HPDE6-E6E7 (cell line): Measurements from ENCODE around the gene SNPH.

Source experiments
- DNase-seq: peaks from one replicate; pipeline ENCODE4 v3.0.0; 2011; ENCODE audit warnings: missing footprints; ENCODE audit errors: extremely low spot score

Gene SNPH

GRCh38 chr20:1265226-1265915, 723 bp upstream of the SNPH start:
- no peak for DNase-seq

GRCh38 chr20:1265916-1266166, 253 bp upstream of the SNPH start:
- no peak for DNase-seq

- no peak for DNase-seq
Measured at GRCh38 chr20:1267161-1267560, 1.1 kb downstream of the SNPH start.

- no peak for DNase-seq
Measured at GRCh38 chr20:1267809-1268374, 1.8 kb downstream of the SNPH start.

- no peak for DNase-seq
Measured at GRCh38 chr20:1269235-1269634, 3.1 kb downstream of the SNPH start.

GRCh38 chr20:1269850-1270249, 3.8 kb downstream of the SNPH start:
- no peak for DNase-seq

DNA sequence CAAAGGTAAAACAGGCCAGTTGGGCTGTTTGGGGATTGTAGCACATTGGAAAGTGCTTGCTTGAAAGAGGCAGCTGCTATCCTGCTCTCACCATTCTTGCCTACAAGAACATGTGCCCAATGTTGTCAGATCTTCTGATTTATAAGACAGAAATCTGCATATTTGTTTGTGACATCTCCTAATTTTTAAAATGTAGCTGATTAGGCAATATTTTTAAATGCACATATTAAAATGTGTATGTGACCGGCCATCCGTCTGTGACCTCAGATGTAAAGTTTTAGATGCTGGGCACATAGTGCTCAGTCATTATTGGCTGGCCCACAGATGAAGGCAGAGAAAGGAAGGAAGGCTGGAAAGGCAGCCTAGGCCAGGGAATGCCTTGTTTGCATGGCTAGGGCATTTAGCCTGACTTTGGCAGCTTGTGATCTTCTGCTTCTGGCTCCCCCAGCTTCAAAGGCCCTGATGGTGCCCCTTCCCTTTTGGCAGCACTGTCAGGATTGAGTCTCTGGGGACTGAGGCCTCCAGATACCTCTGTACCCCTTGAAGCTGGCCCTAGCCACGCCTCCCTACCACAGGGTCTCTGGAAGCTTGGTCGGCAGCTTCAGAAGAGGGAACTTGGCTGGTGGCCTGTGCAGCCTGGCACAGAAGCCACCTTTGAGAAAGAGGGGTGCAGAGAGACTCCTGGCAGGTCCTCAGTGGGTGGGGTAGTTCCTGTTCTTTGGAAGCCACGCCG, 6.4 kb downstream of the SNPH start:
- DNase-seq: no peak

DNA sequence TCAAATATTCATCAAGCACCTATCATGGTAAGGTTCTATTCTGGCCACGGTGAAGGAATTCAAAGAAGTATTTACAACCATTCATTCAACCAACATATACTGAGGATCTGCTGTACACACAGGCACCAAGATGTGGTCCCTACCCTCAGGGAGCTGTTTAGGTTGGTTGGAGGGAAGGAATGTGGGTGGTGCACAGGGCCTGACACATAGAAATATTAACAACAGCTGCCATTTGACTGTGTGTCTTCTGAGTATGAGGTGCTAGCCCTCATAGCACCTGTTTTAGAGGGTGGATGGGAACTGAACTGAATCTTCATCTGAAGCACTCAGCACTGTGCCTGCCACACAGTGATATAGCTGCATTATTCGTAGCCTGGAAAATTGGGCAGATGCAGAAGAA, 7.3 kb downstream of the SNPH start:
- DNase-seq: no peak

DNA sequence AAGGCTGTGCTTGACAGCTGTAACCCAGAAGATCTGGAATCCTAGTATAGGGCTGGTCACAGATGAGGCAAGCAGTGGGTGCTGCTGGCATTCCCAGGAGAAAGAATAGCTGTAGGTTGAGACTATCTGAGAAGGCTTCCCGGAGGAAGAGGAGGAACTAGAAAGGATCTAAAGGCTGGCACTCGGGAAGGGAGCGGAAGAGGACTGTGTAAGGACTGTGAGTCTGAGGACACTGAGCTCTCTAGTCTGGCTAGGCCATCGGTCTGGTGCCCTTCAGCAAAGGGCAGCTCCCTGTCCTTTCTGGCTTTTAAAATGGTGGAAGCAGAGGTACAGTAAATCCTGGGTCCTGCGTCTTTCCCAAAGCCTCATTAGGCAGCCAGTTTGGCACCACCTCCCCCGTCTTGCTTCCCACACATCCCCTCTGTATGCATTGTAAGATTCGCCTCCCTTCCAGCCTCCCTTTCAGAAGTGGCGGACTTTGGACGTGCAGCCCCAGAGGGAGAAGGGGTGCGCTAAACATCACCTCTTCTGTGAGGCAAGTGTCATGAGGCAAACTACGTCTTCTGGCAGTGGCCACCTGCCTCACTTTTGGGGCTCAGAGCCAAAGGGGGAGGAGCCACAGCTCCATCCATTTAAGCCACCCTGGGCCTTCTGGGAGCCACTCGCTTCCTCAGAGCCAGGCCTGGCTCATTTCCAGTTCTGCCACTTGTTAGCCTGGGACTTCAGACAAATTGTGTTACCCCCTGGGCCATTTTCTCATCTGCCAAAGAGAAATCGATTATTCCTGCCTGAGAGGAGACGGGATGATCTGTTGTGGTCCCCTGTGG, 8.6 kb downstream of the SNPH start:
- no peak for DNase-seq

GRCh38 chr20:1275919-1276318, 9.8 kb downstream of the SNPH start:
- no peak for DNase-seq

DNA sequence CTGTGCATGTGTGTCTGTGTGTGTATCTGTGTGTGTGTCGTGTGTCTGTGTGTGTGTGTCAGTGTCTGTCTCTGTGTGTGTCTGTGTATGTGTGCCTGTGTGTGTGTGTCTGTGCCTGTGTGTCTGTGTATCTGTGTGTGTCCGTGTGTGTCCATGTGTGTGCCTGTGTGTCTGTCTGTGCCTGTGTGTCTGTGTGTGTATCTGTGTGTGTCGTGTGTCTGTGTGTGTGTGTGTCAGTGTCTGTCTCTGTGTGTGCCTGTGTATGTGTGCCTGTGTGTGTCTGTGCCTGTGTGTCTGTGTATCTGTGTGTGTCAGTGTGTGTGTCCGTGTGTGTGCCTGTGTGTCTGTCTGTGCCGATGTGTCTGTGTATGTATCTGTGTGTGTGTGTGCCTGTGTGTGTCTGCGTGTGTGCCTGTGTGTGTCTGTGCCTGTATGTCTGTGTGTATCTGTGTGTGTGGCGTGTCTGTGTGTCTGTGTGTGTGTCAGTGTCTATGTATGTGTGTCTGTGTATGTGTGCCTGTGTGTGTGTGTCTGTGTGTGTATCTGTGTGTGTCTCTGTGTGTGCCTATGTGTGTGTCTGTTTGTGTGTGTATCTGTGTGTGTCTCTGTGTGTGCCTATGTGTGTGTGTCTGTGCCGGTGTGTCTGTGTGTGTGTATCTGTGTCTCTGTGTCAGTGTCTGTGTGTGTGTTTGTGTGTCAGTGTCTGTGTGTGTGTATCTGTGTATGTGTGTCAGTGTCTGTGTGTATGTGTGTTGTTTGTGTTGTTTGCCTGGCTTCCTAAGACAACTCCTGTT, 11.6 kb downstream of the SNPH start:
- DNase-seq: no peak

DNA sequence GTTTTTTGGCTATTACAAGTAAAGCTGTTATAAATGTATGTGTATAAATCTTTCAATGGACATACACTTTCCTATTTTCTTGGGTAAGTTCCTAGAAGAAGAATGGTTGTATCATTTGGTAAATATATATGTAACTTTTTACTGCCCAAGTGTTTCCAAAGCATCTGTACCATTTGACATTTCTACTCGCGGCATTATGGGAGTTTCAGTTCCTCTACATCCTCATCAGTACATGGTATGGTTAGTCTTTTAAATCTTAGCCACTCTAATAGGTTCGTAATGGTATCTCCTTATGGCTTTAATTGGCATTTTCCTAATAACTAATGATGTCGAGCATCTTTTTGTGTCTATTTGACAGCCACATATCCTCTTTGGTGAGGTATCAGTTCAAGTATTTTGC, 12.9 kb downstream of the SNPH start:
- DNase-seq: no peak

DNA sequence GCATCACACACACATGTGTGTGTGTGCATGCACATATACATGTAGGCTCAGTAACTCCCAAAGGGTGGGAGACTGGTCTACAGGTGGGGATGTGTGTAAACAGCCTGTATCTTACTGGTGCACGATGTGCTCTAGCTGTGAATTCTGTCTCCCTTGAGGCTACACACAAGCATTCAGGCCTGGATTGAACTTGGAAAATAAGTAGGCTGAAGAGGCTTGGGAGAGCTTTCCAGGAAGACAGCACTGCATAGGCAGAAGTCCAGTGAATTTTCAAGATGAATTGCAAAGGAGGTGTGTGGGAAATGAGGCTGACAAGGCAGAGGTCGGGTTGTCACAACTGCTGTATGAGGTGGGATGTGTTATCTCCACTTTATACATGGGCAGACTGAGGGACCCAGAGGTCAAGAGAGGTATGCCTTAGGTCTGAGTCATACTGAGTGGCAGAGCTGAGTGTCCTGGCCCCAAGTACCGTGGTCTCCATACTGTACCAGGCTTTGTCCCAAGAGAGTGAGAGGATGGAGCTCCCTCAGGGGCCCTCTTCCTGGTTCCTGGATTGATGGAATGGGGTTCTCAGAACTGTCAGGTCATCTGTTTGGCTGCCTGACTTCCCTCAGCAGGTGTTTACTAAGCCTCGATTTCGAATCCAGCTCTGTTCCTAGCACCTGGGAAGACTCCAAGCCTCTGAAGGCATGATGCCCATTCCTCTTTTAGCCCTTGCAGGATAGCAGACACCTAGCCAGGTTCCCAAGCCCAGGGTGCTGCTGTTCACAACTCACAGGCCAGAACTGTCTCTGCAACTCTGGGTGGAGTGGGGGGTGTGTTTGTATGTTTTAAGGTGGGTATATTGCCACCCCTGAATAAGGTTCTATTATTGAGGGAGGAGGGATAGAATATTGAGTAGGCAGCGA, 14.4 kb downstream of the SNPH start:
- no peak for DNase-seq

- DNase-seq: no peak
Measured at GRCh38 chr20:1281279-1282057, 15.4 kb downstream of the SNPH start.

- DNase-seq: no peak
Measured at GRCh38 chr20:1282966-1283365, 16.9 kb downstream of the SNPH start.

GRCh38 chr20:1283522-1284510, 17.7 kb downstream of the SNPH start:
- DNase-seq: no peak

DNA sequence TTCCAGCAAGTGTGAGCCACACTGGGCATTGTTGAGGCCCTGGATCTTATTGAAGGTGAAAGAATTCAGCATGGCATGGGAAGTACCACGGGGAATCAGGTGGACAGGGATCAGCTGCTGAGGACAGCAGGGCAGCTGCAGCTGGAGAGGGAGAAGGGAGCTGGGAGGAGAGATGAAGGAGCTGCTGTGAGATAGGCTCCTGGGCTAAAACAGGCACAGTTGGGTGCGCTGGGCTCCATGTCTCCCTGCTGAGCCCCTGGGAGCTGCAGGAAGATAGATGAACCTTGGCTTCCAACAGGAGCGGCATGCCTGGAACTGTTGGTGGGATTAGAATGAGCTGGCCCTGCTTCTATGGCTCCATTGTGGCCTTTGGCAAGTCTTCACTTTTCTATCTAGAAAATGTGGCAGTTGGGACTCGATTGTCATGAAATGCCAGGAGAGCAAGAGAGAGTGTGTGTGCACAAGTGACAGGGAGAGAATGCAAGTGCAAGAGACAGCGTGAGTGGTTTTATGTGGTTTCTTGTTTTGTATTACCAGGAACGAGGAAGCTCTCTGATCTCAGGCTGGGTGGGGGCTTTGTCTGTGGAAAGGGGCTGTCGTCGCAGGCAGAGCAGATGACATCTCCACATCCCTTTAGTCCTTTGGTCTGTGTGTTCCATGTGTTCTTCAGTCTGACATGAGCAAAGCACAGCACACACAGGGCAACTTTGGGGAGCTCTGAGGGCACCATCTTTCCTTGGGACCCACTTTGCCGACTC, 20.4 kb downstream of the SNPH start:
- no peak for DNase-seq

GRCh38 chr20:1287306-1287705, 21.2 kb downstream of the SNPH start:
- no peak for DNase-seq
